GM21381 (cell line): Measurements from ENCODE around the gene RAPGEF2.

ENCODE experiments used
- ATAC-seq: cut with Tn5 transposase; IDR thresholded peaks from one replicate; pipeline ENCODE4 v1.9.1; 2021; ENCODE audit warnings: mild to moderate bottlenecking, moderate library complexity; ENCODE audit not compliant: unreplicated experiment

Gene RAPGEF2

DNA sequence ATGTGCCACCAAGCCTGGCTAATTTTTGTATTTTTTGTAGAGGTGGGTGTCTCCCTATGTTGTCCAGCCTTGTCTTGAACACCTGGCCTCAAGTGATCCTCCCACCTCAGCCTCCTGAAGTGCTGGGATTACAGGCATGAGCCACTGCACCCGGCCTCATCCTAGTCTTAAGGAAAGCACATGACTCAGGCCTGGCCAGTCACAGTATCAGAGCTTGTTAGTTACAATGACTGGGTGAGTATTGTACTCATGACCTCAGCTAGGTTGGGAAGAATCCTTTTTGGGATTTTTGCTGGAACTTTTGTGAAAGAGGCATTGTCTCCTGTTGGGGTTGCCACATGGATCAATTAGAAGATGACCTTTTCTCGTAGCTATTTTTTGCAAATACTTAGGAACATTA, 292.8 kb downstream of the RAPGEF2 start:
- ATAC-seq = no peak

DNA sequence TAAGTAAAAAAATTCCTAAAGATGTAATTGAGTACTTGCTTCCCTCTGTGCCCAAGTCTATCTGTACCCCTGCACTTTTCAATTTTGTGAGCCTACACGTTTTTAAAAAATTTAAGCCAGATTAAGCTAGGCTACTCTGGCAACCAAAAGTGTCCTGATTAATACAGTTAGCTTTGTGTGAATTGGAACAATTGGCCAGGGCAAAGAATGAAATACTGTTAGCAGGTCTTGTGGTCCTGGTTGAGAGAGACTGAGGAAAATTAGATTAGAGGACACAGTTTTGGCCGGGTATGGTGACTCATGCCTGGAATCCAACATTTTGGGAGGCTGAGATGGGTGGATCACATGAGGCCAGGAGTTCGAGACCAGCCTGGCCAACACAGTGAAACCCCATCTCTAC, 293.3 kb downstream of the RAPGEF2 start:
- no peak for ATAC-seq

DNA sequence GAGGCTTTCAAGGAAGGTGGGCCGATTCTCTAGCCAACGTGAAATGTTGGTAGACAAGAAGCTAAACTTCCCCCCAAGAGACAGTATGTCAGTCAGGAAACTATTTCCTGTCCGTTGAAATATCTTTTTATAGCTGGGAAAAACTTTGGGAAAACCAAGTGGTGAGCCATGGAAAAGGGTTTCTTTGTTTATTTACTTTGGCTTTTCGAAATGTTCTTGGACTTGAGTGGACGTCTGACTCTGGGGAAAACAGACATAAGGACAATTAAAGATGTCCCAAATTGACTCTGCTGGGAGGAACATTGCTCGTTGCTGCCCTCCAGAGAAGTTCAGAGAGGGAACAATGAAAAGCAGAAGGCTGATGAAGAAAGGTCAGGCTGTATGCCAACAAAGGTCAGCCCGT, 295.4 kb downstream of the RAPGEF2 start:
- no peak for ATAC-seq

DNA sequence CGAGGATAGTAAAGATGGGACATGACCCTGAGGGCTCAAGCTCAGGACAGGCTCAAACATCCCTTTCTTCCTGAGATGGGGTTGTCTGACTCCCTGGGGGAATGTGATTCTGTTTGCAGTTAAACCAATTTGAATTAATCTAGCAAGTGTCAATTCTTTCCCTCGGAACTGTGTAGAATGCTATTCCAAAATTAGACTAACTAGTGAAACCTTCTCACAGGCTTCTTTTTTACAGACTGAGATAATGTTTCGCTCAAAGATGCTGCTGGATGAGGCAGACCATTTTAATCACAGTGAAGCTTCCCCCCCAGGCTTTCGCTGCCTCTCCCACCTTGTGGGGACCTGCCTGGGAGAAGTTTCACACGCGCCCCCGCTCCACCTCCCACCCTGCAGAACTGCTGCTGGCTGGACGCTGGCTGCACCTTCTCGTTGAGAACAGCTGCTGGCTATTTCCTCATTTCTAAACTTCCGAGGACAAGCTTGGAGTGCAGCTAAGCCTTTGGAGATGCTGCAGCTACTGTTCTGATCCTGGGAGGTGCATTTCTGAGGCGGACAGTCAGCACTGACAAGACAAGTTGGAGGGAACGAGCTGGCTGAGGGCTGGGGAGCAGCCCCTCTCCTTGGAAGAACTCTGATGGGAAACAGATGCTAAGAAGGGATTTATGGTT, 297.8 kb downstream of the RAPGEF2 start:
- ATAC-seq = no peak

DNA sequence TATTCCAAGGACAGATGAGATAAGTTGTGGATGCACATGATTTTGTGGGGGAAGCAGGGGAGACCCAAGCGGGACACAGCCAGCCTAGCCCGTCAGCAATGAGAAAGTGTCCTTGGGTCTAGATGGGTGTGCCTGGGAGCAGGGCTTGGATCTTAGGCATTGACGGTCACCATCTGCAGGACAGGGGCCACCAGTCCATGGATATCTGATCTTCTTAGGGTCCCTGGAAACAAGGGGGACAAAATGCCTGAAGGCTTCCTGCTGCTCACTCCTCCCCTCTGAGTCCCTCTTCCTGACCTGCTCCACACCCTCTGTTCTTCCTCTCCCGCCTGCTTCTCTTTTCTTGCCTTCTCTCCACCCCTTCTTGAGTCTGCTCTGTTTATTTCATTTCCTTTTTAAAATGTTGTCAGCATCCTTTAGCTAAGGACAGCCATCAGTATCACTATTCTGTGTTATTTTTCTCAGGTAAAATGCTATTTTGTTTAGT, 298.4 kb downstream of the RAPGEF2 start:
- no peak for ATAC-seq

DNA sequence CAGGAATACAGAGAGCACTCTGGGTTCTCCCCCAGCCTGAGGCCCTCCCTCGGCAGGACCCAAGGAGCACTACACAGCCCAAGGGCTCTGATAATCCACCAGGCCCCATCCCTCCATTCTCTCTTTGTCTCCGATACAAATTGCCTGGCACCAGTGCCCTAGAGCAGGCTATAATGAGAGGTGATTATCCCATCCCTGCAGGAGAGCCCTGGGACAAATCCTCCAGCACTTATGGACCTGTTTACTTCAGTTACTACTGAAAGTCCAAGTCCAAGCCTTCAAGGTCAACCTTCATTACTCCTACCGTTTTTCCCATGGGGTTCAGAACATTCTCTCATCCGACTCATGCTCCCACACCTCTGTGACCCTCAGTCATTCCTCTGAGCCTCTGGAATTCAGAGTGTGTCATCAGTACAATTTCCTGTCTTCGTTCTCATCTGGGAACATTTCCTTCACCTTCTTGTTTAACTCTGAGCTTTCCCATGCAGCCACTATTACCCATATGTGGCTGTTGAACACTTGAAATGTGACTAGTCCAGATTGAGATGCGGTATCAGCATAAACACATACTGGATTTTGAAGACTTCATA, 299.0 kb downstream of the RAPGEF2 start:
- no peak for ATAC-seq
